Posterior cingulate gyrus (tissue), 11 donors: ENCODE measurements around the gene PSENEN.
"Not testable (repeated sequence)": the region's sequence is repeated elsewhere in the genome, so short reads cannot be mapped to it uniquely, and the experiment has no call there.

Experiments used
- DNase-seq, 10 donors: peaks; one replicate each; pipeline versions ENCODE4 v3.0.0 to v3.0.0-alpha.2; 2020 to 2021; ENCODE audit warnings: mixed read lengths in 3 of 10
- intact Hi-C: fragments of 100-400 bp; cut with DNase I; formaldehyde crosslinking; loops from one replicate; pipeline ENCODE4 v1.15.1; 2023

Gene PSENEN

DNA sequence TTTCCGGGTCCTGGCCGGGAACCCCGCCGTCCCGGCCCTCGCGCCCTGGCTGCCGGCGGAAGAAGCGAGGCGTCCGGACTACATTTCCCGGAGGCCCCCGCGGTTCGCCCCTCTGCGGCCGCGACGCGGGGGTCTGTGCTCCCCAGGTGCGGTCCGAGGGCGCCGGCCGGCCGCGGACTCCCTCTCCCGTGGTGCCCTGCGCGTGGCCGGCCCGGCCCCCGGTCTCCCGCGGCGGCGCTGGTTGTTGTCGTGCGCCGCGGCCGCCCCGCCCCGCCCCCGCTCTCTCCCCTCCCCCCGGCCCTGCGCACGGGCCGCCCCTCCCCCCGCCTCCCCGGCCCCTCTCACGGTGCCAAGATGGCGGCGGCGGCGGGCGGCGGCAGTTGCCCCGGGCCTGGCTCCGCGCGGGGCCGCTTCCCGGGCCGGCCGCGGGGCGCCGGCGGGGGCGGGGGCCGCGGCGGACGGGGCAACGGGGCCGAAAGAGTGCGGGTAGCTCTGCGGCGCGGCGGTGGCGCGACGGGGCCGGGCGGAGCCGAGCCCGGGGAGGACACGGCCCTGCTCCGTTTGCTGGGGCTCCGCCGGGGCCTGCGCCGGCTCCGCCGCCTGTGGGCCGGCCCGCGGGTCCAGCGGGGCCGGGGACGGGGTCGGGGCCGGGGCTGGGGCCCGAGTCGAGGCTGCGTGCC lies 27.6 kb upstream of the PSENEN start, which contains the start of gene KMT2B:
KMT2B (plus strand) TSS at position 339 of the 680 bp plus-strand sequence; CDS start at position 355, 16 bp downstream.
- intact Hi-C loops: loop anchor here (1.0 kb wide), 1 partner anchor 173 kb away; the partner anchor contains the start of gene TMEM147
- peak in 1 of 10 donors; percentile 91 for DNase-seq

DNA sequence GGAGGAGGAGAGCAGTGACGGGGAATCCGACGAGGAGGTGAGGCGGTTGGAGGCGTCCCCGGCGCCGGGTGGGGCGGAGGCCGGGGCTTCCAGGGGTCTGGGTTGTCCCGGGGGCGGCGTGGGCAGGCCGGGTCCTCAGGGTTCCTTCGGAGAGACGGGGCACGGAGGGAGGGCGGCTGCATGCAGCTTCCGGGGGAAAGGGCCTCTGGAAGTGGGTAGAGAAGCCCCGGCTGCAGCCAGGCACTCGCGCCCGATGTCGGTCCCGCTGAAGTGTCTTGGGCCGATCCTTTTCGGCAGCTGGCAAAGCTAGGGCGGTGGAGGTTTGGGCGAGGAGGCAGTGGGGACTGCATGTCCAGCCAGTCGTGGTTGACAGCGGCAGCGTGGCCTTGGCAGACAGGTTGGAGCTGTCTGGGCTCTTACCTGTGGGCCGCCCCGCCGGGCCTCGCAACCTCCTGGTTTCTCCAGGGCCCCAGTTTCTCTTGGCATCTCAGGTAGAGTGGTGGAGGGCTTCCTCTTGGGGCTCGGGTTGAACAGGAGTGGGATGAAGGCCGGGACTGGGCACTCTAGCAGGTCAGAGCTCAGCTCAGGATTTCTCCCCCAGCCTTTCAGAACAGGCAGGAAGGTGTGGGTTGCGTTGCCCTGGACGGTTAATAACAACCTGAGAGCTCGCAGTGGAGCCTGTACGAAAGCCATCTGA lies 27.0 kb upstream of the PSENEN start:
- DNase-seq: peak in 2 of 10 donors; percentile 16 to 83
- intact Hi-C loops: no loop called here

DNA sequence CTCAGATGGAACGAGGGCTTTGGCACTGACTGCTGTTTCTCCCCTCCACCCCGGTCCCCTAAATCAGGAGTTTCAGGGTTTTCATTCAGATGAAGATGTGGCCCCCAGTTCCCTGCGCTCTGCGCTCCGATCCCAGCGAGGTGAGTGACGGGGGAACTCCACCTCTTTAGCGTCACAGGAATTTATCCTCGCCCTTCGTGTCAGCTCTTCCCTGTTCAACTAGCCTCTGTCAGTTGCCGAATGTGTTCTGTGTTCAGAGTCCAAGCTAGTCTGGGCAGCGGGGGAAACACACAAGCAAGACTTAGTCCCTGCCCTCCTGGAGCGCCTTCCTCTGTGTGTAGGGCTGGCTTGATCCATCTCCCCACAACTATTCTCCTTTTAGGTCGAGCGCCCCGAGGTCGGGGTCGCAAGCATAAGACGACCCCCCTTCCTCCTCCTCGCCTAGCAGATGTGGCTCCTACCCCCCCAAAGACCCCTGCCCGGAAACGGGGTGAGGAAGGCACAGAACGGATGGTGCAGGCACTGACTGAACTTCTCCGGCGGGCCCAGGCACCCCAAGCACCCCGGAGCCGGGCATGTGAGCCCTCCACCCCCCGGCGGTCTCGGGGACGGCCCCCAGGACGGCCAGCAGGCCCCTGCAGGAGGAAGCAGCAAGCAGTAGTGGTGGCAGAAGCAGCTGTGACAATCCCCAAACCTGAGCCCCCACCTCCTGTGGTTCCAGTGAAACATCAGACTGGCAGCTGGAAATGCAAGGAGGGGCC lies 25.9 kb upstream of the PSENEN start:
- intact Hi-C loops: no loop called here
- no peak for DNase-seq

DNA sequence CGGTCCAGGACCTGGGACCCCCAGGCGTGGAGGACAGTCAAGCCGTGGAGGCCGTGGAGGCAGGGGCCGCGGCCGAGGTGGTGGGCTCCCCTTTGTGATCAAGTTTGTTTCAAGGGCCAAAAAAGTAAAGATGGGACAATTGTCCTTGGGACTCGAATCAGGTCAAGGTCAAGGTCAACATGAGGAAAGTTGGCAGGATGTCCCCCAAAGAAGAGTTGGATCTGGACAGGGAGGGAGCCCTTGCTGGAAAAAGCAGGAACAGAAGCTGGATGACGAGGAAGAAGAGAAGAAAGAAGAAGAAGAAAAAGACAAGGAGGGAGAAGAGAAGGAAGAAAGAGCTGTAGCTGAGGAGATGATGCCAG lies 25.3 kb upstream of the PSENEN start:
- intact Hi-C loops: no loop called here
- DNase-seq: no peak

DNA sequence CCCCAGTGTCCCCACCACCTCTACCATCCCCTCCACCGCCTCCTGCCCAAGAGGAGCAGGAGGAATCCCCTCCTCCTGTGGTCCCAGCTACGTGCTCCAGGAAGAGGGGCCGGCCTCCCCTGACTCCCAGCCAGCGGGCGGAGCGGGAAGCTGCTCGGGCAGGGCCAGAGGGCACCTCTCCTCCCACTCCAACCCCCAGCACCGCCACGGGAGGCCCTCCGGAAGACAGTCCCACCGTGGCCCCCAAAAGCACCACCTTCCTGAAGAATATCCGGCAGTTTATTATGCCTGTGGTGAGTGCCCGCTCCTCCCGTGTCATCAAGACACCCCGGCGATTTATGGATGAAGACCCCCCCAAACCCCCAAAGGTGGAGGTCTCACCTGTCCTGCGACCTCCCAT lies 24.8 kb upstream of the PSENEN start:
- intact Hi-C loops: no loop called here
- DNase-seq: no peak

DNA sequence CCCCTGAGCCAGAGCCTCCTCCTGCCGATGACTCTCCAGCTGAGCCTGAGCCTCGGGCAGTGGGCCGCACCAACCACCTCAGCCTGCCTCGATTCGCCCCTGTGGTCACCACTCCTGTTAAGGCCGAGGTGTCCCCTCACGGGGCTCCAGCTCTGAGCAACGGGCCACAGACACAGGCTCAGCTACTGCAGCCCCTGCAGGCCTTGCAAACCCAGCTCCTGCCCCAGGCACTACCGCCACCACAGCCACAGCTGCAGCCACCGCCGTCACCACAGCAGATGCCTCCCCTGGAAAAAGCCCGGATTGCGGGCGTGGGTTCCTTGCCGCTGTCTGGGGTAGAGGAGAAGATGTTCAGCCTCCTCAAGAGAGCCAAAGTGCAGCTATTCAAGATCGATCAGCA lies 24.1 kb upstream of the PSENEN start:
- no peak for DNase-seq
- intact Hi-C loops: no loop called here

DNA sequence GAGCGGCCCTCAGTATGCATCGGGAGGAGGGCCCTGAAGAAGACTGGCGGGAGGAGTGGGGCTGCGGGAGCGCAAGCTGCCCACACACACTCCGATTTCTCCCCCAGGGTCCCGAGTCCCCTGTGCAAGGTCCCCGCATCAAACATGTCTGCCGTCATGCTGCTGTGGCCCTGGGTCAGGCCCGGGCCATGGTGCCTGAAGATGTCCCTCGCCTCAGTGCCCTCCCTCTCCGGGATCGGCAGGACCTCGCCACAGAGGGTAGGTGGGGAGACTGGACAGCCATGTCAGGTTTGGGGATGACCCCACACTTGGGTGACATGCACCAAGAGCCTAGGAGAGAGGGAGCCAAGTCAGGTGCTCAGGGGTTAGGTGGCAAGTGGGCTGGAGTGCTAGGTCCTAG lies 23.0 kb upstream of the PSENEN start:
- DNase-seq: no peak

DNA sequence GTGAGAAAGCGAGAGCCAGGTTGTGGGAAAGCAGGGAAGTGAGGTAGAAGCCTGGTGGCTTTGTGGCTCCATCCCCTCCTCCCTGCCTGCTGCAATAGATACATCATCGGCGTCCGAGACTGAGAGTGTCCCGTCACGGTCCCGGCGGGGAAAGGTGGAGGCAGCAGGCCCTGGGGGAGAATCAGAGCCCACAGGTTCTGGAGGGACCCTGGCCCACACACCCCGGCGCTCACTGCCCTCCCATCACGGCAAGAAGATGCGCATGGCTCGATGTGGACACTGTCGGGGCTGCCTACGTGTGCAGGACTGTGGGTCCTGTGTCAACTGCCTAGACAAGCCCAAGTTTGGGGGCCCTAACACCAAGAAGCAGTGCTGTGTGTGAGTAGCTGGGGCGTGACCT lies 22.6 kb upstream of the PSENEN start:
- intact Hi-C loops: no loop called here
- DNase-seq: no peak

More for the DNA sequence above, 23.0 kb upstream of the PSENEN start:
- intact Hi-C loops: no loop called here

DNA sequence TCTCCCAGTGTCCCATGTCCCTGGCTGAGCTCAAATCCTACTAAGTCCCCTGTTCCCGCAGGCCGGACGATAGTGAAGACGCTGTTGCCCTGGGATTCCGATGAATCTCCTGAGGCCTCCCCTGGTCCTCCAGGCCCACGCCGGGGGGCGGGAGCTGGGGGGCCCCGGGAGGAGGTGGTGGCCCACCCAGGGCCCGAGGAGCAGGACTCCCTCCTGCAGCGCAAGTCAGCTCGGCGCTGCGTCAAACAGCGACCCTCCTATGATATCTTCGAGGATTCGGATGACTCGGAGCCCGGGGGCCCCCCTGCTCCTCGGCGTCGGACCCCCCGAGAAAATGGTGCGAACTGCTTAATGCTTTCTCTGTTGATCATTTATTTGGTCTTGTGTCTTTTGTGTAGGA lies 21.8 kb upstream of the PSENEN start:
- DNase-seq: no peak
- intact Hi-C loops: no loop called here

DNA sequence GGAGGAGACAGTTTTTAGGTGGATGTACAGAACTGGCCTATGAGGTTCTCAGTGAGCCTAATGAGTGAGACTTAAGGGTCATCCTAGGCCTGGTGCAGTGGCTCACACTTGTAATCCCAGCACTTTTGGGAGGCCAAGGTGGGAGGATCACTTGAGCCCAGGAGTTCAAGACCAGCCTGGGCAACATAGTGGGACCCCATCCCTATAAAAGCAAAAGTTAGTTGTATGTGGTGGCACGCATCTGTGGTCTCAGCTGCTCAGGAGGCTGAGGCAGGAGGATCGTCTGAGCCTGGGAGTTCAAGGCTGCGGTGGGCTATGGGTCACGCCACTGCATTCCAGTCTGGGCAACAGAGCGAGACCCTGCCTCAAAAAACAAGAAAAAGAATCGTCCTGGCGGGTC lies 21.3 kb upstream of the PSENEN start:
- DNase-seq, intact Hi-C loops: not testable (repeated sequence)

DNA sequence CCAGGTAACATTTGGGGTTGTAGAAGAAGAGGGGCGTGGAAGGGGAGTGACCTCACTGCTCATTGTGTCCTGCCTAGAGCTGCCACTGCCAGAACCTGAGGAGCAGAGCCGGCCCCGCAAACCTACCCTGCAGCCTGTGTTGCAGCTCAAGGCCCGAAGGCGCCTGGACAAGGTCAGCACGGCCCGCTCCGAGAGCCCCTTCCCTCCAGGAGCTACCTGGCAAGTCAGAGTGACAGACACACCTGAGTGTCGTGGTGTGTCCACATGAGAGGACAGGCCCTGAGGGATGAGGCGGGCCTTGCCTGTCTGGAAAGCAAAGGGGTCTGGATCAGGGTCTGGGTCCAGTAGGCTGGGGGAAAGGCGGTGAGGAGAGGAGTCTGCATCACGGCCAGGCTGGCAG lies 20.9 kb upstream of the PSENEN start:
- DNase-seq: no peak
- intact Hi-C loops: no loop called here

DNA sequence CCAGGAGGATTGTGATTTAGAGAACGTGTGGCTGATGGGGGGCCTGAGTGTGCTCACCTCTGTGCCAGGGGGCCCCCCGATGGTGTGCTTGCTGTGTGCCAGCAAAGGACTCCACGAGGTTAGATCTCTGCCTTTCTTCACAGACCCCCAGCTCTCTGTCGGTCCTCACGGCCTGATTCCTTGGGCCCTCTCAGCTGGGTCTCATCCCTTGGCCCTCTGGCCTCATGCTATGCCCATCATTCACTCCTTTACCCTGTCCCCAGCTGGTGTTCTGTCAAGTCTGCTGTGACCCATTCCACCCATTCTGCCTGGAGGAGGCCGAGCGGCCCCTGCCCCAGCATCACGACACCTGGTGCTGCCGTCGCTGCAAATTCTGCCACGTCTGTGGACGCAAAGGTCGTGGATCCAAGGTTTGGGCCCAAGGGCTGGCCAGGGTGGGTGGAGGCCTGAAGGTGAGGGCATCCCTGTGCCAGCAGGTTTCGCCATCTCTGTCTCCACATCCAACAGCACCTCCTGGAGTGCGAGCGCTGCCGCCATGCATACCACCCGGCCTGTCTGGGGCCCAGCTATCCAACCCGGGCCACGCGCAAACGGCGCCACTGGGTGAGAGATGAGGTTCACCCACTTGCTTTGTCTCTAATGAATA lies 20.1 kb upstream of the PSENEN start:
- DNase-seq: no peak
- intact Hi-C loops: no loop called here

DNA sequence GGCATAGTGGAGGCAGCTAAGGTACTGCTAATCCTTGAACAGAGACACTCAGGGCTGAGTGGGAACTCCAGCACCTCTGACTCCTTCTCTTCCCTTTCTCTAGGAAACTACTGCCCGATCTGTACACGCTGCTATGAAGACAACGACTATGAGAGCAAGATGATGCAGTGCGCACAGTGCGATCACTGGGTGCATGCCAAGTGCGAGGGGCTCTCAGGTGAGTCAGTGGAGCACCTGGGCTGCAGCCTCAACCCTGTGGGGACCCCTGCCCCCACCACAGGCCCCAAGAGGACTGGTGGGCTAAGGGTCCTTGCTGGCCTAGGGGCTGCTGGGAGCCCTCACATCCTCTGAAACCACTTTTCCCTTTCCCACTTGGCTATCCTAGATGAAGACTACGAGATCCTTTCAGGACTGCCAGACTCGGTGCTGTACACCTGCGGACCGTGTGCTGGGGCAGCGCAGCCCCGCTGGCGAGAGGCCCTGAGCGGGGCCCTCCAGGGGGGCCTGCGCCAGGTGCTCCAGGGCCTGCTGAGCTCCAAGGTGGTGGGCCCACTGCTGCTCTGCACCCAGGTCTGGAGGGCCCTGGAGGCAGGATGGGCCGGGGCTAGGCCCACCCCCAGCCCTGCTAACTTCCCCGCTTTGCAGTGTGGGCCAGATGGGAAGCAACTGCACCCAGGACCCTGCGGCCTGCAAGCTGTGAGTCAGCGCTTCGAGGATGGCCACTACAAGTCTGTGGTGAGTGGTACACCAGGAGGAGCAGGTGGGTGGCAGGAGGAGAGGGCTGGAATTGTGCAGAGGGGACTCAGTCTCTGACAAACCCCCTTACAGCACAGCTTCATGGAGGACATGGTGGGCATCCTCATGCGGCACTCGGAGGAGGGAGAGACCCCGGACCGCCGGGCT lies 18.1 kb upstream of the PSENEN start:
- peak in 1 of 10 donors; percentile 75 for DNase-seq
- intact Hi-C loops: no loop called here

DNA sequence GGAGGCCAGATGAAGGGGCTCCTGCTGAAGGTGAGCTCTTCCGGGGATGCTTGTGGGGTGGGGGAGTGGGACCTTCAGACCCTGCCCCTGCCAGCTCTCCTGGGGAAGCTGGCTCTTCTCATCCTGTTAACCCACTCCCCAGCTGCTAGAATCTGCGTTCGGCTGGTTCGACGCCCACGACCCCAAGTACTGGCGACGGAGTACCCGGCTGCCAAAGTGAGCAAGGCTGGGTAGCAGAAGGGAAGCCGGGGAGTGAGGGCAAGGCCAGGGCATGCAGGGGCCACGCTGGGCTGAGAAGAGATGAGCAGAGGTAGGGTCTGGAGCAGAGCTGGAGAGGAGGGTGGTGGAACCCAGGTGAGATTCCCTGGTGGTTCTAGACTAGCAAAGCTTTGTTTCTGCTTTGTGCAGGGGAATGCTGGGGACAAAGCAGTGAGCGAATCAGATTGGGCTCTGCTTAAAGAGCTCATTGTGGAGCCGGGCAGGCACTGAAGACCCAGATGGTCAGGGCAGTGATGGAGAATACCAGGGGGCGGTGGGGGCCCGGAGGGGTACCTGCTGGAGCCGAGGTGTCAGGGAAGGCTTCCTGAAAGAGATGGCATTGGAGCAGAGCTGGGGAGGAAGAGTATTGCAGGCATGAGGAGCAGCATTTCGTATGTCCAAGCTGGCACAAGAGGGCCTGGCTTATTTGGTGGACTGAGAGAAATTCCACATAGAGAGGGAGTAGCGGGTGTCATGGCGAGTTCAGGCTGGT lies 17.3 kb upstream of the PSENEN start:
- intact Hi-C loops: no loop called here
- peak in 1 of 10 donors; percentile 65 for DNase-seq

DNA sequence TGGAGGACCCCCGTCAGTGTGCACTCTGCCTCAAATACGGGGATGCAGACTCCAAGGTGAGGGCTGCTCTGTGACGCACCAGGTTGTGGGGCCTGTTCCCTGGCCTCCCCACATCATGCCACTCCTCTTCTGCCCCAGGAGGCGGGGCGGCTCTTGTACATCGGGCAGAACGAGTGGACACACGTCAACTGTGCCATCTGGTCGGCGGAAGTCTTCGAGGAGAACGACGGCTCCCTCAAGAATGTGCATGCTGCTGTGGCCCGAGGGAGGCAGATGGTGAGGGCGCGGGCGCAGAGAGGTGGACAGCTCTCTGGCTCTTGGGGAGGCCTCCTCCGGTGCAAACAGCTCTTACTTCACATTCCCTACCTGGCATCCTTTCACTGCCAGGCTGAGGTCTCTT lies 16.4 kb upstream of the PSENEN start:
- no peak for DNase-seq
- intact Hi-C loops: no loop called here

DNA sequence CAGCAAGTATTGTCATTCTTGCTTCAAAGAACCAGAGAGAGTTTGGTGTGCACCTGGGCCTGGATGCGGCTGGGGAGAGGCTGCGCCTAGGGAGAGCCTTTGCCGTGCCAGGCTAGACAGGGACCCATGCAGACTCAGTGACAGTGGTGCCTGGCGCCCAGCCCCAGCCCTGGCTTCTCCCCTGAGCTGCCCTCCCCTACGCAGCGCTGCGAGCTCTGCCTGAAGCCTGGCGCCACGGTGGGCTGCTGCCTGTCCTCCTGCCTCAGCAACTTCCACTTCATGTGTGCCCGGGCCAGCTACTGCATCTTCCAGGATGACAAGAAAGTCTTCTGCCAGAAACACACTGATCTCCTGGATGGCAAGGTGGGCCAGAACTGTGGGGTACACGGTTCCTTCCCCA lies 15.7 kb upstream of the PSENEN start:
- intact Hi-C loops: no loop called here
- no peak for DNase-seq

DNA sequence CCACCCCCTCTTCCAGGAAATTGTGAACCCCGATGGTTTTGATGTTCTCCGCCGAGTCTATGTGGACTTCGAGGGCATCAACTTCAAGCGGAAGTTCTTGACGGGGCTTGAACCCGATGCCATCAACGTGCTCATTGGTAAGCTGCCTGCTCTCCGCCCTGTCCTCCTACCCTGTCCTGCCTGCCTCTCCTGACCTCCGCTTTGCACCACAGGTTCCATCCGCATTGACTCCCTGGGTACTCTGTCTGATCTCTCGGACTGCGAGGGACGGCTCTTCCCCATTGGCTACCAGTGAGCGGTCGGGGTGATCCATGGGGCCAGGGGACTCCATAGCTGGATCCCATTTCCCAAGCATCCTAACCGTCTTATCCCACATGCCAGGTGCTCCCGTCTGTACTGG lies 15.1 kb upstream of the PSENEN start:
- DNase-seq: no peak
- intact Hi-C loops: no loop called here

DNA sequence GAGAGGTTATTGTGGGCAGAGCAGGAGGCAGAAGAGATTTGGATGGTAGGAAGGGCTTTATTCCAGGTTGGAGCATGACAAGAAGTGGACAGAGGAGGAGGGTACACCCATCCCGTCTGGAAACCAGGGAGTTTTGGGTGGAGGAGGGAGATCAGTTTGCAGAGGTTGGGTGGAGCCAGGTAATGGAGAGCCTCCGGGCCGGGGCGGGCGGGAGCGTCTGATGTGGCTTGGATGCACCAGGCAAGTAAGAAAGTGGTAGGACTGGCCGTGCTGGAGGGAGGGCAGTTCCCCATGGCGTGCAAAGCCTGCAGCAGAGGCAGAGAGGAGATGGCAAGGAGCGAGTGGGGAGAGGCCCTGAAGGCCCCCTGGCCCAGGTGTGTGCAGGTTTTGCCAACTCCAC lies 14.1 kb upstream of the PSENEN start:
- DNase-seq: no peak
- intact Hi-C loops: no loop called here

DNA sequence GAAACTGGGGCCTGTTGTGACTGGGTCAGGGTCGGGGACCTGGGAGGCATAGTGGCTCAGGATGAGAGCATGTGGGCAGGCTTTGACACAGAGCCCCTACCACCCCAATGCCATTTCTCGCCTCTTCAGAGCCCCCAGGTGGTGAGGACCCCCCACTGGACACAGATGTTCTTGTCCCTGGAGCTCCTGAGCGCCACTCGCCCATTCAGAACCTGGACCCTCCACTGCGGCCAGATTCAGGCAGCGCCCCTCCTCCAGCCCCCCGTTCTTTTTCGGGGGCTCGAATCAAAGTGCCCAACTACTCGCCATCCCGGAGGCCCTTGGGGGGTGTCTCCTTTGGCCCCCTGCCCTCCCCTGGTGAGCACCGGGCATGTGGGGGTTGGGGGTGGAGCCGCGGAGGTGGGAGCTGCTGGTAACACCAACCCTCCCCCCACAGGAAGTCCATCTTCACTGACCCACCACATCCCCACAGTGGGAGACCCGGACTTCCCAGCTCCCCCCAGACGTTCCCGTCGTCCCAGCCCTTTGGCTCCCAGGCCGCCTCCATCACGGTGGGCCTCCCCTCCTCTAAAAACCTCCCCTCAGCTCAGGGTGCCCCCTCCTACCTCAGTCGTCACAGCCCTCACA lies 13.6 kb upstream of the PSENEN start:
- intact Hi-C loops: no loop called here
- no peak for DNase-seq
